Cardiac septum (tissue), 1 donor: Measurements from ENCODE around the gene POLDIP2. TPM values are rescaled to one million over a fixed set of nuclear protein-coding genes. Genes with fewer than 3 reads are reported as not detected.
A peak's percentile ranks its signal among the peaks of the same experiment; 100 is the strongest.
"Not testable (repeated sequence)": the region's sequence is repeated elsewhere in the genome, so short reads cannot be mapped to it uniquely, and the experiment has no call there.

ENCODE experiments used
- DNase-seq: peaks from one replicate; pipeline ENCODE4 v3.0.0-alpha.2; 2020; ENCODE audit warnings: low spot score
- intact Hi-C: fragments of 100-400 bp; cut with DNase I; formaldehyde crosslinking; loops from one replicate; pipeline ENCODE4 v1.14.0; 2022
- total RNA-seq: library from RNA; stranded (reverse); fragmentation: NEBNext Ultra II Directional; extraction: Animal tissue kit (Norgen Biotek cat#: 25700); gene quantifications from one replicate; pipeline ENCODE4 v1.2.1, GENCODE V29; 2021
- donor health status: DM: no; HTN: no; CAD: no.

The POLDIP2 gene
- total RNA-seq, 1 donor from 2014 or later, result 127 TPM

- DNase-seq, result peak; percentile 51
- intact Hi-C loops, result loop anchor here (10.0 kb wide), 1 partner anchor 539 kb away; the partner anchor contains the start of gene NOS2
Measured at GRCh38 chr17:28343491-28343932, 13.8 kb downstream of the POLDIP2 start.

GRCh38 chr17:28342313-28342712, 15.0 kb downstream of the POLDIP2 start:
- intact Hi-C loops, result loop anchor here (10.0 kb wide), 1 partner anchor 538 kb away; the partner anchor contains the start of gene NOS2
- DNase-seq, result peak; percentile 15

GRCh38 chr17:28341516-28341915, 15.8 kb downstream of the POLDIP2 start:
- peak; percentile 54 for DNase-seq
- intact Hi-C loops, result loop anchor here (10.0 kb wide), 1 partner anchor 537 kb away; the partner anchor contains the start of gene NOS2

GRCh38 chr17:28340374-28340773, 17.0 kb downstream of the POLDIP2 start:
- DNase-seq, result no peak
- intact Hi-C loops, result loop anchor here (10.0 kb wide), 1 partner anchor 536 kb away; the partner anchor contains the start of gene NOS2

GRCh38 chr17:28339431-28339830, 17.9 kb downstream of the POLDIP2 start:
- intact Hi-C loops, result loop anchor here (5.0 kb wide), 2 partner anchors 33 to 613 kb away; partner anchors contain the start of genes PHF12, SARM1 and VTN
- DNase-seq, result peak; percentile 58

- intact Hi-C loops, result loop anchor here (5.0 kb wide), 2 partner anchors 34 to 614 kb away; partner anchors contain the start of genes PHF12, SARM1 and VTN
- DNase-seq, result not testable (repeated sequence)
Measured at GRCh38 chr17:28338769-28339212, 18.5 kb downstream of the POLDIP2 start.

- DNase-seq, result no peak
- intact Hi-C loops, result loop anchor here (5.0 kb wide), 2 partner anchors 34 to 614 kb away; partner anchors contain the start of genes PHF12, SARM1 and VTN
Measured at GRCh38 chr17:28338056-28338768, 19.1 kb downstream of the POLDIP2 start.

- DNase-seq, result no peak
- intact Hi-C loops, result loop anchor here (1.0 to 5.0 kb wide), 3 partner anchors 21 to 616 kb away; partner anchors contain the start of genes PHF12, POLDIP2, SARM1 and VTN
Measured at GRCh38 chr17:28335959-28336871, 21.1 kb downstream of the POLDIP2 start.

GRCh38 chr17:28335201-28335958, 21.9 kb downstream of the POLDIP2 start, which contains the start of the genes IFT20 and TNFAIP1:
Gene IFT20, minus strand, starts transcription at chr17:28335472. Its CDS starts 3,487 bp downstream, at chr17:28331985.
Gene TNFAIP1, plus strand, starts transcription at chr17:28335761. Its CDS starts 3,761 bp downstream, at chr17:28339522.
- DNase-seq, result peak; percentile 99
- intact Hi-C loops, result loop anchor here (1.0 to 5.0 kb wide), 3 partner anchors 22 to 617 kb away; partner anchors contain the start of genes PHF12, POLDIP2, SARM1 and VTN

GRCh38 chr17:28334666-28335200, 22.6 kb downstream of the POLDIP2 start:
- intact Hi-C loops, result loop anchor here (1.0 to 5.0 kb wide), 3 partner anchors 23 to 618 kb away; partner anchors contain the start of genes PHF12, POLDIP2, SARM1 and VTN

GRCh38 chr17:28334171-28334570, 23.2 kb downstream of the POLDIP2 start:
- DNase-seq, result no peak
- intact Hi-C loops, result no loop called here

More at GRCh38 chr17:28334666-28335200, 22.6 kb downstream of the POLDIP2 start:
- no peak for DNase-seq

GRCh38 chr17:28333083-28333746, 24.1 kb downstream of the POLDIP2 start:
- intact Hi-C loops, result no loop called here
- no peak for DNase-seq

- intact Hi-C loops, result no loop called here
- DNase-seq, result no peak
Measured at GRCh38 chr17:28331891-28332420, 25.4 kb downstream of the POLDIP2 start.

- intact Hi-C loops, result no loop called here
- DNase-seq, result no peak
Measured at GRCh38 chr17:28330671-28331070, 26.7 kb downstream of the POLDIP2 start.

- intact Hi-C loops, result no loop called here
- DNase-seq, result no peak
Measured at GRCh38 chr17:28328325-28328724, 29.0 kb downstream of the POLDIP2 start.

GRCh38 chr17:28327709-28328108, 29.6 kb downstream of the POLDIP2 start:
- intact Hi-C loops, result no loop called here
- DNase-seq, result no peak

- DNase-seq, result no peak
- intact Hi-C loops, result no loop called here
Measured at GRCh38 chr17:28327031-28327607, 30.2 kb downstream of the POLDIP2 start.
